ENCODE data around the gene UBE2H. TPM values are rescaled to one million over a fixed set of nuclear protein-coding genes. Genes with fewer than 3 reads are reported as not detected.
"Not testable (repeated sequence)": the region's sequence is repeated elsewhere in the genome, so short reads cannot be mapped to it uniquely, and the experiment has no call there.

The UBE2H gene
- total and polyA plus RNA-seq, 10 of the 15 experiments (the other 5 are each of a cell fraction or from before 2014, with no cell fraction given) = 15.6 to 75.5 (median 32.8) TPM

DNA sequence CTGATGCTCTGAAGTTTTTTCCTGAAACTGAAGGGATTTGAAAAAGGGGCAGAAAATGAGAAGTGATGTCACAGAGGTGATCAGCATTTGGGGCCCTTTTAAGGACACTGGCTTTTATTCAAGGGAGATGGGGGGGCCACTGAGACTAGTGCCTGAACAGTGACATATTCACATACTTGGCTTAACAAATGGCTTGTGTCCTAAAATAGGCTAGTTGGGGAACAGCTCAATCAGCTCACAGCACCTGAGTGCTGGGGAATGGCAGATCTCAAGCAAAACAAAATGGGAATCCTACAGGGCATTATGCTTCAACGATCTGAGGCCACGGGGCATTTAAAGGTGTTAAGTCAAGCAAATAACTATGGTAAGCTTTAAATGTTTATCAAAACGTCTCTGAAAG lies 90.1 kb downstream of the UBE2H start:
- no TSS peak for BruUV-seq (replicated peaks)
- no peaks in the 10 kb centered on the region for H3K27me3 ChIP-seq (replicated peaks in 1 of 2; ENCODE audit: control insufficient read depth in 2 of 2, insufficient read depth in 2 of 2, low read length in 1 of 2)
- H3K4me1 ChIP-seq (ENCODE audit: control insufficient read depth, insufficient read depth, low read length) = peaks cover 39% of the 10 kb centered on the region
- ChIA-PET SMC1A (ENCODE audit: uncharacterized antibody, unreplicated experiment) (interaction anchor here (0.6 to 2.1 kb wide), 6 partner anchors 8 to 86 kb away, joined by 3 to 6 read pairs (median 4); no protein-coding TSS in a partner anchor), CTCF (interaction anchor here (0.6 to 2.0 kb wide), 5 partner anchors 8 to 1141 kb away, joined by 3 to 6 read pairs (median 3); no protein-coding TSS in a partner anchor), POLR2A (interaction anchor here (0.5 to 0.6 kb wide), 2 partner anchors 14 to 56 kb away, joined by 3 to 5 read pairs; no protein-coding TSS in a partner anchor), RAD21 (ENCODE audit: unreplicated experiment) (no interaction called here)
- no peaks in the 10 kb centered on the region; a peak in 1 of 4 replicates for H3K36me3 ChIP-seq (ENCODE audit: control insufficient read depth in 2 of 2, insufficient read depth in 2 of 2, low read length in 1 of 2)
- no peak for TF ChIP-seq HDAC2 (IDR thresholded peaks at IDR 0.05)
- no peak for TF ChIP-seq IKZF1 (conservative IDR thresholded peaks at IDR 0.05)
- TF ChIP-seq RFX5 (IDR thresholded peaks at IDR 0.05; ENCODE audit: low read depth, low read length) = no peak
- TF ChIP-seq, protein P1, sequence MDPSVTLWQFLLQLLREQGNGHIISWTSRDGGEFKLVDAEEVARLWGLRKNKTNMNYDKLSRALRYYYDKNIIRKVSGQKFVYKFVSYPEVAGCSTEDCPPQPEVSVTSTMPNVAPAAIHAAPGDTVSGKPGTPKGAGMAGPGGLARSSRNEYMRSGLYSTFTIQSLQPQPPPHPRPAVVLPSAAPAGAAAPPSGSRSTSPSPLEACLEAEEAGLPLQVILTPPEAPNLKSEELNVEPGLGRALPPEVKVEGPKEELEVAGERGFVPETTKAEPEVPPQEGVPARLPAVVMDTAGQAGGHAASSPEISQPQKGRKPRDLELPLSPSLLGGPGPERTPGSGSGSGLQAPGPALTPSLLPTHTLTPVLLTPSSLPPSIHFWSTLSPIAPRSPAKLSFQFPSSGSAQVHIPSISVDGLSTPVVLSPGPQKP (IDR thresholded peaks at IDR 0.05; ENCODE audit: low read depth, low read length) = no peak
- 0 out of 2 replicates have a peak, but pooled peaks have one; percentile 44 for TF ChIP-seq MEF2A (IDR thresholded peaks at IDR 0.05; ENCODE audit: insufficient read depth, low read depth, low read length)
- TF ChIP-seq SUZ12 (IDR thresholded peaks at IDR 0.05; ENCODE audit: unreplicated experiment) = no peak
- no peak for TF ChIP-seq BCL11A (IDR thresholded peaks at IDR 0.05; ENCODE audit: low read depth, low read length)
- TF ChIP-seq PAX5 (IDR thresholded peaks at IDR 0.05; ENCODE audit: borderline replicate concordance, low read depth, low read length) = no peak
- 0 out of 4 replicates have a peak, but pooled peaks of 1 of the 2 experiments have one; percentile 19 for TF ChIP-seq SRF (IDR thresholded peaks at IDR 0.05; ENCODE audit: low read depth in 2 of 2, low read length in 2 of 2)
- TF ChIP-seq SIX5 (IDR thresholded peaks at IDR 0.05; ENCODE audit: low read depth, low read length, severe bottlenecking) = no peak
- no peak overlapping the region for H2AFZ ChIP-seq (ENCODE audit: control insufficient read depth, low read depth, low read length)
- in situ Hi-C loops (cut with MboI) = no loop called here
- H3K4me2 ChIP-seq (ENCODE audit: control insufficient read depth, insufficient read depth) = no peak overlapping the region
- H4K20me1 ChIP-seq (ENCODE audit: control insufficient read depth, insufficient read depth) = no peaks in the 10 kb centered on the region
- H3K9ac ChIP-seq (ENCODE audit: control insufficient read depth, insufficient read depth, low read length) = no peak overlapping the region
- no peak overlapping the region for H3K4me3 ChIP-seq
- no peak overlapping the region for H3K27ac ChIP-seq (ENCODE audit: control insufficient read depth, insufficient read depth)
- intact Hi-C loops (cut with micrococcal nuclease; ENCODE audit: unreplicated experiment) = no loop called here
- peak; percentile 46 for ATAC-seq
- DNase-seq (ENCODE audit: low read depth, low spot score) = no peak
- peaks cover 19% of the 10 kb centered on the region for H3K79me2 ChIP-seq (ENCODE audit: control insufficient read depth, insufficient read depth, low read length)
- 16% methylated on average over 3 of the region's 3 CpGs for WGBS (ENCODE audit: insufficient coverage, insufficient replicate concordance, low lambda C conversion rate, missing lambda C conversion rate)
- H3K9me3 ChIP-seq (replicated peaks; ENCODE audit: control insufficient read depth, insufficient read depth, low read length) = no peaks in the 10 kb centered on the region
- no peak for FAIRE-seq

DNA sequence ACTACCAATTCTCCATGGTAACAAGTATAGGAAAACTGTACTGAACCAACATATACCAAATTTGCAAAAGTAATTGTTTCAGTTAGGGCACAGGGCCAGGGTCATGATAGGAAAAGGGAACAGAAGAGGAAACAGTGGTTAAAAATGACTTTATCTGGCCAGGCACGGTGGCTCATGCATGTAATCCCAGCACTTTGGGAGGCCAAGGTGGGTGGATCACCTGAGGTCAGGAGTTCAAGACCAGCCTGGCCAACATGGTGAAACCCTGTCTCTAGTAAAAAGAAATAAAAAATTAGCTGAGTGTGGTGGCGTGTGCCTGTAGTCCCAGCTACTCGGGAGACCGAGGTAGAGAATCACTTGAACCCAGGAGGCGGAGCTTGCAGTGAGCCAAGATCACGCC lies 92.0 kb downstream of the UBE2H start:
- H2AFZ ChIP-seq (ENCODE audit: control insufficient read depth, low read depth, low read length); H3K4me3 ChIP-seq; H4K20me1 ChIP-seq (ENCODE audit: control insufficient read depth, insufficient read depth); FAIRE-seq; intact Hi-C loops (cut with micrococcal nuclease; ENCODE audit: unreplicated experiment); H3K9ac ChIP-seq (ENCODE audit: control insufficient read depth, insufficient read depth, low read length); H3K36me3 ChIP-seq (ENCODE audit: control insufficient read depth in 2 of 2, insufficient read depth in 2 of 2, low read length in 1 of 2); DNase-seq (ENCODE audit: low read depth, low spot score); SMC1A ChIA-PET (ENCODE audit: uncharacterized antibody, unreplicated experiment); H3K4me2 ChIP-seq (ENCODE audit: control insufficient read depth, insufficient read depth); H3K27me3 ChIP-seq (replicated peaks in 1 of 2; ENCODE audit: control insufficient read depth in 2 of 2, insufficient read depth in 2 of 2, low read length in 1 of 2); BruUV-seq (replicated peaks); H3K27ac ChIP-seq (ENCODE audit: control insufficient read depth, insufficient read depth); ATAC-seq; H3K9me3 ChIP-seq (replicated peaks; ENCODE audit: control insufficient read depth, insufficient read depth, low read length); in situ Hi-C loops (cut with MboI); RAD21 ChIA-PET (ENCODE audit: unreplicated experiment): not testable (repeated sequence)
- ChIA-PET POLR2A (interaction anchor here (0.6 to 1.3 kb wide), 2 partner anchors 10 to 33 kb away, joined by 3 to 4 read pairs; no protein-coding TSS in a partner anchor), CTCF (interaction anchor here (0.9 kb wide), 1 partner anchor 150 kb away, joined by 3 read pairs; no protein-coding TSS in a partner anchor)
- H3K79me2 ChIP-seq (ENCODE audit: control insufficient read depth, insufficient read depth, low read length) = peaks cover 17% of the 10 kb centered on the region
- WGBS (ENCODE audit: insufficient coverage, insufficient replicate concordance, low lambda C conversion rate, missing lambda C conversion rate) = 92% methylated on average over 6 of the region's 6 CpGs
- H3K4me1 ChIP-seq (ENCODE audit: control insufficient read depth, insufficient read depth, low read length) = peaks cover 39% of the 10 kb centered on the region

Data from GM12878 (cell line).